ENCODE data around the gene NADSYN1.

GRCh38 chr11:71456294-71456693 is 3.3 kb downstream of the NADSYN1 start:
- TF ChIP-seq CTCF (IDR thresholded peaks at IDR 0.05) (no peak), POLR2AphosphoS5 (IDR thresholded peaks at IDR 0.05) (no peak), POLR2A (IDR thresholded peaks at IDR 0.05) (no peak), EP300 (IDR thresholded peaks at IDR 0.05; ENCODE audit: low read depth) (no peak)

Measured in transverse colon (tissue), 4 donors.